GM08714 (cell line): Measurements from ENCODE around the gene ZNF496.
A peak's percentile ranks its signal among the peaks of the same experiment; 100 is the strongest.

Experiments used
- H3K4me3 ChIP-seq: fragments of 200-500 bp; sonication (Bioruptor generic); 2 replicates; pipeline ENCODE4 v1.5.1; 2014; ENCODE audit warnings: mild to moderate bottlenecking, low read length, inconsistent platforms
- ZNF274 ChIP-seq: IDR thresholded peaks from 2 replicates; pipeline ENCODE4 v1.6.1; 2012; ENCODE audit warnings: mild to moderate bottlenecking, low read depth, low read length

ZNF496 gene

DNA sequence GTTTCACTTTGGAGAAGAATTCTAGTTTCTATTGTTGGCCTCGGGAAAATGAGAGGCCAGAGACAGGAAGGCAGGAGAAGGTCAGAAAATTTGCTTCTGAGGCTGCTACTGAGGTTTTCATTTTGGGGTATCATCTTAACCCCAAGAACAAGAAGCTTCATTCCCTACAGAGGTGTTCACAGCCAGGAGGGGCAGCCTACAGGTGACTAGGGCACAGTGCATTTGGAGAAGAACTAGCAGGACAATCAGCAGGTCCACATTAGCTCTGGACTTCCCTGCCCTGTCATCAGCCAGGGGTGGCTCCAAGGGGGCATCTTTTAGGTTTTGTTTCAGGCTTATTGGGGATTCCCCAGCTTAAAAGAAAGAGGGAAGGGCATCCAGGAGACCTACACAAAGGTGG lies 12.1 kb upstream of the ZNF496 start:
- TF ChIP-seq ZNF274 = no peak
- no peak overlapping the region for H3K4me3 ChIP-seq

DNA sequence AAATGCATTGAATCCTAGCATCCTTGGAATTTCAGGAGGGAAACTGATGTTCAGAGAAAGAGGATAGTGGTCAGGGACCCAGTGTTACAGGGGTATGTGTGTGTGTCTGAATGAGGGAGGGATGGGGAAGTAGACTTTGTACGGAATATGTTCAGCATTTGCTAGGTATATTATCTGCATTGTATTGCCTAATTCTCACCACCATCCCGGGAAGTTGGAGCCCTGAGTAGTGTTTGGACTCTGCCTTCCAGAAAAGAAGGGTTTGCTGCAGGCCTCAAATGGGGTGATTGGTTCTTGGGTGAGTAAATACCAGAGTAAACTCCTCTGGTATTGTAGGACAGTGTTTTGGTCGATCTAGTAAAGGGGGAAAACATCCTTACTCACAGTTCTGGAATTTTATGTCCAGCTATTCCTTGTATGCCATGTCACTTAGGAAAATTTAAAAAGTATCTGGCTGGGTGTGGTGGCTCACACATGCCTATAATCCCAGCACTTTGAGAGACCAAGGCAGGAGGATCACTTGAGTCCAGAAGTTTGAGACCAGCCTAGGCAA lies 7.1 kb upstream of the ZNF496 start:
- no peak overlapping the region for H3K4me3 ChIP-seq
- no peak for TF ChIP-seq ZNF274

DNA sequence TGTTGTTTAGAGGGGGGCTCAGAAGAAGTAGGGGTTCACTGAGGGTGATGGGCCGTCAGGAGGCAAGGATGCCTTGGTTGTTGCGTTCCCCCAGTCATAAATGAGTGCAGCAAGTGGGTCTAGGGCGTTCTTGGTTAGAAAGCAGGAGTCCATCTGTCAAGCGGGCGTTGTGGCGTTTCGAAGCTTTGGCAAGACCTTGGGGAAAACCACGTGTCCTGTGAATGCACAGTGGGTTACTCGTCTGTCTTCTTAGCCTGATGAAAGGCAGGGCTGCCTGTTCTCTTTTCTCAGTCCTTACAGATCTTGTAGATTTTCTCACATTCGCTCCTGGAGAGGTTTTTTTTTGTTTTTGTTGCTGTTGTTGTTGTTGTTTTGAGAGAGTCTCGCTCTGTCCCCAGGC lies 6.3 kb upstream of the ZNF496 start:
- TF ChIP-seq ZNF274 = no peak
- H3K4me3 ChIP-seq = no peak overlapping the region

DNA sequence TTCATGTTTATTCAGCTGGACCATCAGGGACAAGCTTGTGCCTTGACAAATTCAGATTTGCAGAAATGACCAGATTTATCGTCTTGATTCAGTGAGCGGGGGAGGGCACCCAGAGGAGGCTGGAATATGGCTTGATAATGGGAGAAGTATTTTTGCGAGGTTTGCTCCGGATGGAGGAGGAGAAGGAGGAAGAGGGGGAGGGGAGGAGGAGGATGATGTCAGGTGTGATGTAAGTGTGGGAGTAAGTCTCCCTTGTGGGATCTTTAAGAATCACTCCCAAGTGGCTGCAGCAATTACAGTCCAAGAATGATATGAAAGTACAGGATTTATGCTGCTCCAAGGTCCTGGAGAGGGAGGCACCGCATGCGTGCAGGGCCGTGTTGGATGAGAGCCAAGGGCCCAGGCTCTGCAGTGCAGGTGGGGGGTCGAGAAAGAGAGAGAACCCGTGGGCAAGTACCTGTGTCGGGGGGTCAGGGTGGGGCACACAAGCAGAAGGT lies 5.6 kb upstream of the ZNF496 start:
- no peak overlapping the region for H3K4me3 ChIP-seq
- TF ChIP-seq ZNF274 = no peak

DNA sequence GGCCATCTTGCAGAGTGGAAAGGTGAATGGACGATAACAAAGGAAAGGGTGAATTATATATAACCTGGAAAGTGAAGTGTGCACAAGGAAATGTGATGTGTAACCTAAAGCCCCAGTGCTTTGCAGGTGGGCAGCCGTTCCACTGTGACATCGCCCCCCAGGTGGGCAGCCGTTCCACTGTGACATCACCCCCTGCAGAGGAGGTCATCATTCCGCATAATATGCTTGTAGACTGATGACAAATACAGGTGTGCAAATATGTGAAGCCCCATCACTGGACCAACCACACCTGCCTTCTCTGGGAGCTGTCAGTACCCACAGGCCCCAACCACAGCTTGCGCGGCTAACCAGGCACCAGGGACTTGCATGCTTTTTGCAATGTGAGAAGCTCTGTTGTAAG lies 4.7 kb upstream of the ZNF496 start:
- TF ChIP-seq ZNF274 = no peak
- H3K4me3 ChIP-seq = no peak overlapping the region

DNA sequence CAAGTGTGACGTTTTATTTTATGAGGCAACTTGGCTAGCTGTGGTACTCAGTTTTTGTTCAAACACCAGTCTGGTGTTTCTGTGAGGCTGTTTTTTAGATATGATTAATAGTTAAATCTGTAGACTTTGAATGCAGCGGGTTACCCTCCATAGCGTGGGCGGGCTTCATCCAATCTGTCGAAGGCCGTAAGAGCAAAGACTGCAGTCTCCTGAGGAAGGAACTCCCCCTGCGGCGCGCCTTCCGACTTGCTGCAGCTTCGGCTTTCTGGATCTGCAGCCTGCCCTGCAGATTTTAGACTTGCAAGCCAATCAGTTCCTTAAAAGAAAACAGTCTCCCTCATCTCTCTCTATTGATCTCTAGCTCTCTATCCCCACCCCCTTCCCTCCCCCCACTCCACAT lies 4.2 kb upstream of the ZNF496 start:
- TF ChIP-seq ZNF274 = no peak
- no peak overlapping the region for H3K4me3 ChIP-seq

DNA sequence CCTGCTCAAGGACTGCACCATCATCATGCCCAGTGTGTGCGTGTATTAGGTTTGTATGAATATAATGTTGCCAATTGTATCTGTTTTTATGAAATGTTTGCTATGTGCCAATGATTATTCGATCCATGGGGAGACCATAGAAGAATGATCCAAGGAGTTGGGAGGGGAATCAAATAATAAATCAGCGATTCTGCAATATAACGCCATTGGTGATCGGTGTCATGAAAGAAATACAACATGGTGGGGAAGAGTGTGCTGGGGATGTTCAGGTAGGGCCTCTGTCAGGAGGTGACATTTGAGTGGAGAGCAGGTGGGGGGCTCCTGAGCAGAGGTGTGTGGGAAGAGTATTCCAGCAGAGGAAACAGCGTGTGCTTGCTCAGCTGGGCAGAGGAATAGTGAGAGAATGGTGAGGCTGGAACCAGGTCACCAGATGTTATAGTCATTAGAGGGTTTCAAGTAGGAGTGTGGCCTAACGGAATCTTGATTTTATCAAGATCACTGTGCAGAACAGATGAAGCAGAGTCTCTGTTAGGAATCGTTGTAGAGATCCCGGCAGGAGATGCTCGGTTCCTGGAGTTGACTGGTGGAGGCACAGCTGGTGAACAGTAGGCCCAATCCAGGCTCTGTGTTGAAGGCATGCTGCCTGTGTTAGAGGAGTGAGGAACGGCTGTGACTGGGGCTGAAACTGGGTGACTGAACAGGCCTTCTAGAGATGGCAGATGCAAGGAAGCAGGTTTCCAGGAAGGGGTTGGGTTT lies 2.9 kb upstream of the ZNF496 start:
- TF ChIP-seq ZNF274 = no peak
- H3K4me3 ChIP-seq = no peak overlapping the region

DNA sequence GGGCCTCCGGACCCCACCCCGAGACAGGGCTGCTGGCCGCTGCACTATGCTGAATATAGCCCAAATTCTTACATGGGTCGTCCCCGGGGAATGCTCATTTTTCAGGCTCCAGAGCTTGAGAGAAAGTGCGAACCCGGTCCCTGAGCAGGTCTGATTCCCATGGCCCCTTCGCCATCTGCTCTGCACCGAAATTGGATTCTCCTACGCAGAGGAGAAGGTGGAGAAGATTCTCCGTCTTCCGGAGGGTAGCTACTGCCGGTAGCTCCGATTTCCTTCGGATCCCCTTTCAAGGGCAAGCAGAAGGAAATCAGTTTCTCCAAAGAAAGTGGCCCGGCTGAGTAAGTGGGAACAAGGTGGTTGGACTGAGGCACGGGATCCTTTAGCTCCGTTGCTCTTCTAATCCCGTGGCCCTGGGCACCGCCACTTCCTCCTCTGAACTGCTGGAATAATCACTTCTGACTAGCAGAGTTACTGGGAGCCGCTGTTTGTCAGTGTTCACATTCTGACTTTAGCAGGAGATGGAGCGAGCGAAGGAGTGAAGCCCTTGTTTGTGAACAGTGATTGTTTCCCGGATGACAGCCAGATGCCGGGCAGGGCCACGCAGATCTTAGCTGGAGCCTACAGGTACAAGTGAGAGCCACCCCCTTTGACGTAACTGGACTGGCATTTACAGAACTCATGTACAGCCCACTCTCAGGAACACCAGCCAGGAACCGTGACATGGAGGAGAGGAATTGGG lies 1.1 kb upstream of the ZNF496 start:
- peak overlapping the region; percentile 90 for H3K4me3 ChIP-seq
- no peak for TF ChIP-seq ZNF274

DNA sequence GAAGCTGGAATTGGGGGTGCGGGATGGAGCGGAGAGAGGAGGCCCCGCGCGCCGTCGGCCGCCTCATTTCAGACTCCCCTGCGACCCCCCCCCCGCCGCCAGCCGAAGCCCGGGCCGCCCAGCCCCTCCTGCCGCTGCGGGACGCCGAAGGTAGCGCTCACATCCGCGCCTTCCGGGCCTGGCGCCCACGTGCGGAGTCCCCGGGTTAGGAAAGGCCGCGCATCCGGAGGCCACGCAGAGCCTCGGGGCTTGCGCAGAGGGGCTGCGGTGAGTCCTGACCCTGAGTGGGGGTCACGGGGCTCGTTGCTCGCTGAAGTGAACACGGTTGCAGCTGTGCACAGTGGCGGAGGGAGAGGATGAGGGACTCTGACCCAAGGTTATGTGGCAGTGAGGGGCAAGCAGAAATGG lies 552 bp upstream of the ZNF496 start:
- peak overlapping the region; percentile 90 for H3K4me3 ChIP-seq
- TF ChIP-seq ZNF274 = no peak

DNA sequence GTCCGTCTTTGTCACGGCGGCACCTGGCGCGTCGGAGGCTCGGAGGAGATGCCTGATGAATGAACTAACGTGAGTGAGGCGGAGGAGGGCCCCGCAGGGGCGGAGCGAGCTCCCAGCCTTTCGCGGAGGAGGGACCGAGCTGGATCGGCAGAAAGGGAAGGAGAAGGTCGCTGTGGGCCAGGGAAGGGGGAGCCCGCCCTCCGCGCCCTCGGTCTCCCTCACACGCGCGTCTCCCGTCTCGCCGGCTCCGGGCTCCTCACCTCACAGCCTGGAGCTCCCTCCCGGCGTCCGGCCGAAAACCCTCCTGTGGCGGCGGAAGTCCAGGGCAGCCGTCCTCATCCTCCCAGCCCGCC lies 519 bp downstream of the ZNF496 start:
- no peak for TF ChIP-seq ZNF274
- H3K4me3 ChIP-seq = peak overlapping the region; percentile 90

DNA sequence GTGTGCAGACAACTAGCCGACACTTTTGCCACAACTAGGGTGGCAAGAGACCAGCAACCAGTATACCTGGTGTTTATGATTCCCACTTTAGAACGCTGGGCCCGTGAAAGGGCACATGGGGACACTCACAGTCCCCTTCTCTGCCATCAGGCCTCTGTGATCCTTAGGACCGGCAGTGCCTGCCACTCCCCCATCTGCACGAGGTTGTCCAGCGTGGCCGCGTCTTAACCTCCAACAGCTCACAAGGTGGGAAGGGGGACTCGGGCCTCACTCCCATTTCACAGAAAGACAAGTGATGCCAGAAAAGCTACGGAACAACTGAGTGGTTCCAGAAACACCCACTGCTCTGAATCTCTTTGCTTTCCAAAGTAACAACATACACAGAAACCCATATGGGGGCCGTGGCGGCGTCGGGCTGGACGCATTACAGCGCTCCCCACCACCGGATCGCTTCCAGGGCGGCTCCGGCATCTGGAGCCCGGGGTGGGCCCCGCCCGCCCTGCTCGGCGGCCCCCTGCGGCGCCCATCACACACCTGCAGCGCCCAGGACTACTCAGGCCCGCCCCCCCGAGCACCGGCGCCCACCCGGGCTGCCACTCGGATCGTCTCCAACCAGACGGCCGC lies 1.0 kb downstream of the ZNF496 start:
- H3K4me3 ChIP-seq = peak overlapping the region; percentile 90
- TF ChIP-seq ZNF274 = no peak

DNA sequence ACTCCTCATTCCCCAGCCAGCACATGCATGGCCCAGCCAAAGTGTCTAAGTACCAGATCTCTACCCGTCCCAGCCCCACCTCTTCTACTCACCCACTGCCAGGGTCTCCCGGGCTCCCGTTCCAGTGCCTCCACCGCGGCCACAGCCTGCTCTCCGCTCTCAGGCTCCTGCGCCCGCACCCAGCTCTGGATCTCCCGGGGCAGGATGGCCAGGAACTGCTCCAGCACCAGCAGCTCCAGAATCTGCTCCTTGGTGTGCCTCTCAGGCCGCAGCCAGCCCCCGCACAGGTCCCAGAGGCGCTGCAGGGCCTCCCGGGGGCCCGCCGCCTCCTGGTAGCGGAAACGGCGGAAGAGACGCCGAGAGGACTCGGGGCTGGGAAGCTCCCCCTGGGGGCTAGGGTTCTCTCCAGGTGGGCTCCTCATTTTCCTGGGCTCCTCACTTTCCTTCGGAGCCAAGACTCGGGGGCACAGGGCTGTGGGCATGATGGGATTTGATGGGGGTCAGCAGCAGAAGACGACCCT lies 2.5 kb downstream of the ZNF496 start:
- no peak overlapping the region for H3K4me3 ChIP-seq
- no peak for TF ChIP-seq ZNF274

DNA sequence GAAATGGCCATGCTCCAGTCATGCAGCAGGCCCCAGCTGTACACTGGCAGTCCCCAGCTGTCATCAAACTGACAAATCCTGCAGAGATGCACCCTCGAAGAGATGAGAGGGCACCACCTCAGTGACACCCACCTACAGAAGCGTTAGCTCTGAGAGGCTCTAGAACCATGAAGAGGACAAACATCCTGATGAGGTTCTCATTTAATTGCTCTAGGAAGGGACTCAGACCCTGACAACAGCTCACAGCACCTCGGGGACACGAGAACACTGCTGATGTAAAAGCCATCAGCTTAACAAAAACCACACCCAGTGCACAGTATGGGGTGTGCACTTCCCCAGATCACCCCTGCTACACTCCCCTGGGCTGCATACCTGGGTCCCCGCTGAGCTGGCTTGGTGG lies 3.4 kb downstream of the ZNF496 start:
- H3K4me3 ChIP-seq = no peak overlapping the region
- TF ChIP-seq ZNF274 = no peak

DNA sequence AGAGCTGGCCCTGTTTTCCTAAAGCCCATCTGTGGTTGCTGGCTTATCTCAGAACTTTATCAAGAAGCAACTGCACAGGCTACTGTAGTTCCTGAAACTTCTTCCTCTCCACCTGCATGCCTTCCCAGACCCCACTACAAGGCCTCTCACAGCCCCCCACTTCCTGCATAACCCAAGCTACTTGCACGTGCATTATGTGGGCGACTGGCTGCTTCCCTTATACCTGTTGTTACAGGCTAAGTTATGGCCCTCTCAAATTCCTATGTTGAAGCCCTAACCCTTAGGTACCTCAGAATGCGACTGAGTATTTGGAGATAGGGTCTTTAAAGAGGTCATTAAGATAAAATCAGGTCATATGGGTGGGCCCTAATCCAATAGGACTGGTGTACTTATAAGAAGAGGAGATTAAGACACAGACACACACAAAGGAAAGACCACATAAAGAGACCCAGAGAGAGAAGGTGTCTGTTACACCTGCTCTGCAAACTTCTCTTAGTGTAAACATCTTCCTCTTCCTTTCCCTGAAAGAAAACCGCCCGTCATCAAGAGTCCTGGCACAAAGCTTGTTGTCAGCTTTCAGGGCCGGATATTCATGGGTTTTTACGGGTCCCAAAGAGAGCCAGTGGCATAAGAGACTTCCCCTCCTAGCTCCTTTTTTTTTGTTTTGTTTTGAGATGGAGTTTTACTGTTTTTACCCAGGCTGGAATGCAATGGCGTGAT lies 5.1 kb downstream of the ZNF496 start:
- TF ChIP-seq ZNF274 = no peak
- H3K4me3 ChIP-seq = no peak overlapping the region

DNA sequence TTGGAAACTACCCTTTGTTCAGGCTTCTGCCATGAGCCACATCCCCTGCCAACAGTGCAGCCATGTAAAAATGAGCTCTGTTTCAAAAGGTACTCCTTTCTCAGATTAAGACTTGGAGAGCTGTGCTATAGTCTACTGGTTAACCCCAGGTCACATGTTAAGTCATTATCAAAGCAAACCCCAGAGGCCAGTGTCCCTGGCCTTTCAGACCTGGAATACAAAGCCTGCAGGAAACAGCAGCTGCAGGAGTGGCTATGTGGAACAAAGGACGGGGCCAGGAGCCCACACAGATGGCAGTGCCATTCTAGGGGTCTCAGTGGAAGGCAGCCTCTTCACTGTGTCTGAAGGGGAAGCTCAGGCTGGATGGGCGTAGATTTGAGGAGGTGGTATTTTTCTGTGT lies 6.7 kb downstream of the ZNF496 start:
- H3K4me3 ChIP-seq = no peak overlapping the region
- TF ChIP-seq ZNF274 = no peak
